ENCODE data around the gene OOSP1. TPM values are rescaled to one million over a fixed set of nuclear protein-coding genes. Genes with fewer than 3 reads are reported as not detected.

OOSP1 gene
- total RNA-seq, 4 donors from 2014 or later = not detected

DNA sequence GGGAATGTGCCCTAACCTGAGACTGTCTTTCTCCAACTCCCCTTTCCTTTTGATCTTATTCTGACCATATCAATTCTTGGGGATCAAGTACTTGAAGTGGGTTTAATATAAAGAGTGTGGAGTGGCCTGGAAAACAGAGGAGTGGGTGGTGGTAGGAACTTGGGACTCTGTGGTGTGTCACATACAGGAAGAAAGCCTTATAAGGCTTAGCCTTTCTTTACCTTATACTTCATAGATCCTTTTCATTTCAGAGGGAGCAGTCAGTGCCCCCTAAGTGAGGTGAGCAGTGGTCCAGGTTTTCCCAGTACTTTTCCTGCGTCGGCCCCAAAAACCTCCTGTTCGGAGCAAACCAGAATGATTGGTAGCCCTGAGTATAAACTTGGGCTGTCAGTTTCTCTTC is 486 bp downstream of the OOSP1 start:
- no peak for DNase-seq (ENCODE audit: low spot score)
- TF ChIP-seq, protein P1, sequence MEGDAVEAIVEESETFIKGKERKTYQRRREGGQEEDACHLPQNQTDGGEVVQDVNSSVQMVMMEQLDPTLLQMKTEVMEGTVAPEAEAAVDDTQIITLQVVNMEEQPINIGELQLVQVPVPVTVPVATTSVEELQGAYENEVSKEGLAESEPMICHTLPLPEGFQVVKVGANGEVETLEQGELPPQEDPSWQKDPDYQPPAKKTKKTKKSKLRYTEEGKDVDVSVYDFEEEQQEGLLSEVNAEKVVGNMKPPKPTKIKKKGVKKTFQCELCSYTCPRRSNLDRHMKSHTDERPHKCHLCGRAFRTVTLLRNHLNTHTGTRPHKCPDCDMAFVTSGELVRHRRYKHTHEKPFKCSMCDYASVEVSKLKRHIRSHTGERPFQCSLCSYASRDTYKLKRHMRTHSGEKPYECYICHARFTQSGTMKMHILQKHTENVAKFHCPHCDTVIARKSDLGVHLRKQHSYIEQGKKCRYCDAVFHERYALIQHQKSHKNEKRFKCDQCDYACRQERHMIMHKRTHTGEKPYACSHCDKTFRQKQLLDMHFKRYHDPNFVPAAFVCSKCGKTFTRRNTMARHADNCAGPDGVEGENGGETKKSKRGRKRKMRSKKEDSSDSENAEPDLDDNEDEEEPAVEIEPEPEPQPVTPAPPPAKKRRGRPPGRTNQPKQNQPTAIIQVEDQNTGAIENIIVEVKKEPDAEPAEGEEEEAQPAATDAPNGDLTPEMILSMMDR (IDR thresholded peaks at IDR 0.05) = no peak
- no peak for ATAC-seq (ENCODE audit: low FRiP score)

DNA sequence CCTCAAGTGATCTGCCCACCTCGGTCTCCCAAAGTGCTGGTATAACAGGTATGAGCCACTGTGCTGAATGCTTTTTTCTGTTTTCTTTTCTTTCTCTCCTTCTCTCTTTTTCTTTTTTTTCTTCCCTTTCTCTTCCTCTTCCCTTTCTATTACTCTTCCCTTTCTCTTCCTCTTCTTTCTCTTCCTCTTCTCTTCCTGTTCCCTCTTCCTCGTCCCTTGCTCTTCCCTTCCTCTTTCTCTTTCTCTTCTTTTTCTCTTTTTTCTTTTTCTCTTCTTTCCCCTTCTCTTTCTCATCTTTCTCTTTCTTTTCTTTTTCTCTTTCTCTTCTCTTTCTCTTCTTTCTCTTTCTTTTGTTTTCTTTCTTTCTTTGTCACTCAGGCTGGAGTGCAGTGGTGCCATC is 1.2 kb downstream of the OOSP1 start:
- TF ChIP-seq, protein P1 (IDR thresholded peaks at IDR 0.05) = no peak
- ATAC-seq (ENCODE audit: low FRiP score) = no peak

GRCh38 chr11:59941091-59941490 is 2.9 kb downstream of the OOSP1 start:
- TF ChIP-seq, protein P1 (IDR thresholded peaks at IDR 0.05) = no peak
- DNase-seq (ENCODE audit: low spot score) (no peak), ATAC-seq (ENCODE audit: low FRiP score) (no peak)

More for the DNA sequence above, 1.2 kb downstream of the OOSP1 start:
- no peak for DNase-seq (ENCODE audit: low spot score)

- TF ChIP-seq, protein P1 (IDR thresholded peaks at IDR 0.05) = no peak
- ATAC-seq (ENCODE audit: low FRiP score) (no peak), DNase-seq (ENCODE audit: low spot score) (no peak)
These were observed 5.9 kb downstream of the OOSP1 start for GRCh38 chr11:59943997-59944714.

- TF ChIP-seq, protein P1 (IDR thresholded peaks at IDR 0.05) = no peak
- ATAC-seq (ENCODE audit: low FRiP score) = no peak
- DNase-seq (ENCODE audit: low spot score) = no peak
These were observed 6.5 kb downstream of the OOSP1 start for GRCh38 chr11:59944720-59945119.

DNA sequence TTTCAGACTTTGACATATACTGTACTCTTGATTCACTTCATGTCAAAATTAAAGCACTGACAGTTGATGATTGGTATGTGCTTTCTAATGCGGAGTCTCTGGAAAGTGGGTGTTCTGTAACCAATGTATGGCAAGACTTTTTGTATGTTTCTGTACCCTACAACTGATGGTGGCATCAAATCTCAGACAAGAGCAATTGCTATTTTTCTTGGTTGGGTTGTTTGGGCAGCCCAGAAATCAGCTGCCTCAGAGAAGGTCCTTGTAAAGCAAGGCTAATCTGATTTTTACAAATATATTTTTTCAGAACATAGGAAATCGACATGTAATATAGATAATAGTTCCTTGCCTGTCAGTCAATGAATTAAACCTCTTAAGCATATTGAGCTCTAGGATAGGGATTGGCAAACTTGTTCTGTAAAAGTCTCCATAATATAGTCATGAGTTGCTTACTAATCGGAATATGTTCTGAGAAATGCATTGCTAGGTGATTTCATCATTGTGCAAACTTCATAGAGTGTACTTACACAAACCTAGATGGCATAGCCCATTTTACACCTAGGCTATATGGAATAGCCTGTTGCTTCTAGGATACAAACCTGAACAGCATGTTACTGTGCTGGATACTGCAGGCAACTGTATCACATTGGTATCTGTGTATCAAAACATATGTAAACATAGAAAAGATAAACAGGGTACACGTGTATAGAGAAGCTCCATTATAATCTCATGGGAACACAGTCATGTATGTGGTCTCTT is 15.4 kb downstream of the OOSP1 start:
- TF ChIP-seq, protein P1 (IDR thresholded peaks at IDR 0.05) = no peak
- DNase-seq (ENCODE audit: low spot score) = no peak
- ATAC-seq (ENCODE audit: low FRiP score) = no peak
